Pulmonary artery endothelial cell (primary cell): ENCODE measurements around the gene TFAP2B. TPM values are rescaled to one million over a fixed set of nuclear protein-coding genes. Genes with fewer than 3 reads are reported as not detected.

Experiments
- DNase-seq: peaks from one replicate; pipeline ENCODE4 v3.0.0-alpha.2; 2011; ENCODE audit warnings: low read depth, low spot score
- total RNA-seq: library from RNA; depleted of rRNA; stranded (reverse); fragments of >200 nt; gene quantifications from 2 replicates; pipeline ENCODE4 v1.2.3, GENCODE V29; 2014

TFAP2B gene
- total RNA-seq, 1 donor from 2014 or later: not detected

DNA sequence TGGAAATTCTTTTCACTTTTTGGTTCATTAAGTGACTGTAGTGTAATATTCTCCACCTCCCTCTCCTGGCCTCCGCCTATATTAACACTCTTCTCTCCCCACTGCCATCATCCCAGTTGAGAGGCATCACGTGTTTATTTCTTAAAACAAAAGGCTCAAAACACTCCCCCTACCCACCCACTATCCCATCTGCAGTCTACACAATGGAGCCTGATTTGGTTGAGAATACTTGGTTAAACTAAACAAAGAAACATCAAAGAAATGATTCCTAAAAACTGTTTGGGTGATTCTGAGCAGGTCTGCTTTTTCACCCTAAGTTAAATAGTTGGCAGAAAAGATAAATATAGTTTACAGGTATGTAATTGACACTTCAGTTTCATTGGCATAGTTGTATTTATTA lies 5.9 kb downstream of the TFAP2B start:
- no peak for DNase-seq

DNA sequence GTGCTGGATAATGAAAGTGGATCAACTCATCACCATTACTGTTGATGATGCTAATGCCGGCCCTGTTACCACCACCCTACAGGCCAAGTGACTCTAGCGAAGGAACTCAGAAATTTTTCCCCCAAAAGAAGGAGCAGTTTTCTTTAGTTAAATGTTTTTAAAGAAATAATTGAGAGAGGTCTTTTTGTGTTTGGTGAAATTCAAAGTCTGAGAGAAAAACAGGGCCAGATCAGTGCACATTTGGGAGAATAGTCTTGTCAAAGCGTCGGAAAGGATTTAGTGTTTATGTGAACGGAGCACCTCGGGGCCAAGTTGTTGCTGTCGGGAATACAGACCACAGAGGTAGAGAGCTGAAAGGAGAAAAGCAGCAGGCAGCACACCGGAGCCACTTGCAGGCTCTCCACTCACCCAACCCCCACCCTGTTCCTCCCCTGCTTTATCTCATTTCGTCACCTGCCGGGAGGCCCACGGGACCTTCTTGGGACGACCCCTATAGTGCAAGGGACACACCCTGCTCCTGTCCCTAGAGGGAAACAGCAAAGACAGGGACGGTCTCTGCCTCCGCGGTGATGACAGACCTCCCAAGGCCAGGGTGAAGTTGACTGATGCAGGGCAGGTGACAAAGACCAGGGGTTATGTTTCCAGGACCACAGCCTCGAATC lies 6.8 kb downstream of the TFAP2B start:
- DNase-seq: no peak

DNA sequence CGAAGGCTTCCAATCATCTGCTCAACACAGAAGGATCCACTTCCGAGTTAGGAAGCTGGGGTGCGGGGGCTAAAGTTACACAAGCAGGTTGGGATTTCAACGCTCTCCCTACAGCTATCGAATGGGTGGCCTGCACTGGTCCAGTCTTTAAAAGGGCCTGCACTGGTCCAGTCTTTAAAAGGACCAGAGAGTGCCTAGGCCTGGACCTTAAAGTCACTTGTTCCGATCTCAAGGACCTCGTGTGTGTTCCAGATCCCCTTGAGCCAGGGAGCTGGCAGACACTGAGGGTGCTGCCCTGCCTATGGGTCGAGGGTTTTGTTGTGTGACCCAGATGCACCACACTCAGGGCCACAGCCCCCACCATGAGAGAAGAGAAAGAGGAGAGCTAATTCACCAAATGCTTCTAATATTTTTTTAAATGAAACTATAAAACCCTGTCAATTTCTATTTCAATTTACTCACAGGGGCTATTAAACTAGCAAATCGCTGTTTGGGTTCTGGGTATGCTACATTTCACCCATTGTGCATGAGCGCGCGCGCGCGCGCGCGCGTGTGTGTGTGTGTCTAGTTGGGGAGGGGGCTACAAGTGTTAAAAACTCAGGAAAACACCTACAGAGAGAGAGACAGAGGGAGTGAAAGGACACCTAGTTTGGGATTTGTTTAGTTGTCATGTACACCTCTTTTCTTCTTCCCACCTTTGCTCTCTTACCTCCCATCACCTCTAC lies 7.5 kb downstream of the TFAP2B start:
- DNase-seq: no peak

DNA sequence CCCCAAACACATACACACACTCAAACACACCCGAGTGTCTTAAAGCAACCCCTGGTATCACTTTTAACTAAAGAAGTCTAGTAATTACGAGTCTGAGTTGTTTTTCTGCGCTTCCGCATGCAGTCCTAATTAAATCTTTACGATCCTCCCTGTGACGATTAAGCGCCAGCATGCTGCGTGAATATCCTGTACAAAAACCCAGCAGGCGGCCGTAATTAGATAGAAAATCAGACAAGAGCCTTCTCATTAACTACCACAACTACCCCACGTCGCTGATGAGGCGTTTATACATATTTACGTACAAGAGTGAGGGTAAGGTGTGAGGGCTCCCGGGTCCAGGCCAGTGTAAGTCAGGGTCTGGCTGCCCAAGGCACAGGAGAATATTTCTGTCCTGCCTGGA lies 8.1 kb downstream of the TFAP2B start:
- no peak for DNase-seq

DNA sequence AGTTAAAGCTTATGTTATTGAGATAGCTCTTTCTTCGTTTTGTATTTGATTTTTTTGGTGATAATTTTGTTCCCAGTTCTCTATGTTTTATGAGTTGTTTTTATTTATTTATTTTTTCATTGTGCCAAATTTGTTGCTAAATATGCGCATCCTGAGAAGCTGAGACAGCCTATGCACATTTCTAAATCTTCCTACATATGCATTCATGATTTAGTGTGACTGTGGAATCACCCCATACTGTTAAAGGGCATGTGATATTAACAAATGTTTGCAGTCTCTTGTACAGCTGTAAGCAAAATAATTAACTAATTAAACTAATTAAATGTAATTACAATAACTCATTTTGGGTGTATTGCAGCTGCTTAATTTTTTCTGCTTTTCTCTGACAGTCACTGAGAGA lies 10.4 kb downstream of the TFAP2B start:
- no peak for DNase-seq

DNA sequence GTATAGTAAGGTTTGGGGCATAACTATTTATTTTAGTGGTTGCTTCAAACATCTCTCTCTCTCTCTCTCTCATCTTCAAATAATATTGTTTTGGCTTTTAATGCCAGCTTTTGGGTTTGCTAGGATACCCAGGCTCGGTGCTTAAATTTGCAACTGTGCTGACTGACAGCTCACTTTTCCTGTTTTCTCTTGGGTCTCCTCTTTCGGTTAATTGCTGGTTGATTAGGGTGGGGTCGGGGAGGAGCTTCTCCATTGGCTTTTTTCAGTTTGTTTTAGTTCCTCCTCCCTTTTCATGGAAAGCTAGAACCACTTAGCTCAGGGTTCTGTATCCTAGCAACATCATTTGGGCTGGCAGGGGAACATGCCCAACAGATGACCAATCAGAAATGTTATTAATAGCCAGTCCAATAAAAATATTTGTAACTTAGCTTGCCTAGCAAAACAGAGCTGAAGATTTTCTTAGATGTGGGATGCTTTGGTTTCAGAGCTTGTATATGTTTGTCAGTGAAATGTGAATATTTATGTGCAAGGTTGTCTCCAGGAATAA lies 11.3 kb downstream of the TFAP2B start:
- no peak for DNase-seq

DNA sequence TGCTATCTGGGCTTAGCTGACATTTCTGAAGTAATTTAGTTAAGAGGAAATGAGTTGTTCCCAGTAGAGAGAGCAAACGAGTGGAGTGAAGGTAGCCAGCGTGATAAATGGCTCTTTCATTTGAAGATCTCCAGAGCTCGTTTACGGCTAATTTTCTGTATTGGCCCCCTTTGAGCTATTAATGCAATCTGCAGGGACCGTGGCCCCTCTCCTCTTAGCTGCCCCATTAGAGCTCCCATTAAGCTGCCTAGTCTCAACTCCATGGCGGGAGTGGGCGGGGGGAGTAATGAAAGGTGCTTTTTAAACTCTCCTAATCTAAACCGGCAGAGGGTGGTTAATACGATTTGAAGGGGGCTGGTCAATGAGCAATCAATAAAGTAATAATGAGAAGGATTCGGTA lies 12.5 kb downstream of the TFAP2B start:
- no peak for DNase-seq

DNA sequence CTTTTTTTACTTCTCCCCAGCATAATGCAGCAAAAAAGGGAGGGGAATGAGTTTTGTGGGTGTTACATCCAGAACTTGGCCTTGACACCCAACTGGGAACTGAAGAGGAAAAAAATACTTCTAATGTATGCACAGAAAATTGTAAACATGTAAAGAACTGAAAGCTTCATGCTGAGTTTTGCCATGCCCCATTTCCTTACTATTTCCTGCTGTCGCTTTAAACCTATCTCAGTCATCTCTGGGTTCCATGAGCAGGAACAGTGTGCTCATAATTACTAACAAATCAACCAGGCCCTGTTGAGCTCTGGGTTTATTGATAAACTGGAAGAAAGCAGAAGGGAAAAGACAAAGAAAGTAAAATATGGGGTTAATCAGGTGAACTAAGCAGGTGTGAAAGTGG lies 14.2 kb downstream of the TFAP2B start:
- DNase-seq: no peak

DNA sequence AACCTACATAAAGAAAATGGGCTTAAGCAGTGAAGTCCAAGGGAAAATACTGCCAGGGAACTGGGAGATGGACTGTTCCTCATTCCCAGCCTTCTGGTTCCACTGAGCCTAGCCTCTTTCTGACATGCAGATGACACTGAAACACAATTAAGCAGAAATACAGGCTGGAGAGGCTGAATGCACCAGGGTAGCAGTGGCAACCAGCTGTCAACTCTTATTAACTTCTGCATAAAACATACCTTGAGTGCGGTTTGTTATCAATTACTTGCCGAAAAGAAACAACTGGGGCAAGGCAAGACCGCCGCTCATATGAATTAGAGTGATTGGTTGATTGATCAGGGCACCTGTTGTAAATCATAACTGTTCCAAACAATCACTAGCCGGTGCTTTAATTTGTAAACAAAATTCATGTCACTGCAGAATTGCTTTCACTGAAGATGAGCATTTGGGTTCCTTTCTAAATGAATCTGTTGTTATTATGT lies 16.3 kb downstream of the TFAP2B start:
- DNase-seq: no peak

DNA sequence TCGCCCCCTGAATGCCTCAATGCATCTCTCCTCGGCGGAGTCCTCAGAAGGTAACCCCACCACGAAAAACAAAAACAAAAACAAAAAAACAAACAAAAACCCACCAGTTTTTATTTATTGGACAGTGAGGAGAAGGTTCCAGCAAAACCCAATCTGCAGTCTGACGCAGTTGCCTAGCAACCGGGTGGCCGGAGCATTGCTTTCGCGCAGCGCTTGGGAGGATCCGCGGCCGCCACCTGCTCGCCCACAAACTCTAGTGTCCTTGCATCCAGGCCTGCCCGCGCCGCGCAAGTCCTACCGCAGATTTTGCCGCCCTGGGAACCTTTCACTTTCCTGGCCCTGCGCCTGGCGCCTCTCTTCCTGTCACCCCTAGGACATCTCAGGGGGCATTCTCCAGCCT lies 17.6 kb downstream of the TFAP2B start:
- DNase-seq: no peak

DNA sequence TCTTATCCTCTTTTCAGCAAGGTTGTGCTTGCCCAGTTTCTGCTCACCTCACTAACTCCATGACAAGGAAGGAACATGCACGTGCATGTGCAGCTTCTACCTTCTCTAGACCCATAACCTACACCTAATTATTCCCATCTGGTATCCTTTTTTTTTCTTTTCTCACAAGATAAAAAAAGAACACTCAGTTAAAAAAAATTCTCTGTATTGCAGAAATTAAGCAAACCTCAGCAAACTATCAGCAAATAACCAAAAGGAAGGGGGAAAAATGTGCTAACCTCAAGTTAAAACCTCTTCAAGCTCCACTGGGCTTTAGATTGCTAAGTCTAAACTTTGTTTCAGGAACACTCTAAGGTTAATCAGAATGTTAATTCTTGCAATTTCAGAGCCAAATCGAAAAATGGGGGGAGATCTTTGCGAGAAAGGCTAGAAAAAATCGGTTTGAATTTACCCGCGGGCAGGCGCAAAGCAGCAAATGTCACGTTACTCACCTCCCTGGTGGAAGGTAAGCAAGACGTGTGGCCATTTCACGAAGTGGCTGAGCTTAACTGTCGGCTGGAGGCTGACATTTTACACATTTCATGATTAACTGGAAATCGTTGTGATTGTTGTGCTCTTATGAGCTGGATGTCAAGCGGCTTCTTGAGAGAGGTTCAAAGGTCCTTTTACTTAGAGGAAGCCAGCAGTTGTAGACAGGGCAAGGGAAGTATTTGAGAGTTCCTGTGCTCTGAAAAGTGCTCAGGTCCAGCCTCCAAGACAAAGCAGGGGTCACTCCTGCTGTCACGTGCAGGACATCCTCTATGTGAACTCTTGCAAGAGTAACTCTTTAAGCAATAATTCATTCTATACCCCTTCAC lies 19.1 kb downstream of the TFAP2B start:
- no peak for DNase-seq

DNA sequence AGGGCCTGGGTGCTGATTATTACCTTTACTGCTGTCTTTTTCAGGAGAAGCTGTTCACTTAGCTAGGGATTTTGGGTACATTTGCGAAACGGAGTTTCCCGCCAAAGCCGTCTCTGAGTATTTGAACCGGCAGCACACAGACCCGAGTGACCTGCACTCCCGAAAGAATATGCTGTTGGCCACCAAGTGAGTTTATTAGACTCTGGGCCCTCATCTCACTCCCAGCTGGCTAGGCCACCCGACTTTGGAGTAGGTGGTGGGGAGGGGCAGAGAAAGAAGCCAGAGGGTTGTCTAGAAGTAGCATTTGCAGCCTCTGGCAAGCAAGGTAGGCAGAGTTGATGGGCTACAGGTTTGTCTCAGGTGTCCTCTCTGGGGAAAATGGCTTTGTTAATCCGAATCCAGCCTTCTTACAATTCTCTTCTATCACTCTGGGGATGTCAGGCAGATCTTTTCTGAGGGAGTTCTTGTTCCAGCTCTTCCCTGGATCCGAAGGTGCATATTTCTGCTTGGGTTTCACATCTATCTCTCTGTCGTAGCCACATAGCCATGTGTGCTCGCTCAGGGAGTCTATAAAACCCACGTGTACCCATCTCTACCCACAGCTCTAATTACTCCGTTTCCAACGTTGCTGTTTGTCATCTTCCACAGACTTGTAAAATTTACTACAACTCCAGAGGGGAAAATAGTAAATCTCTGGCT lies 21.6 kb downstream of the TFAP2B start:
- no peak for DNase-seq

DNA sequence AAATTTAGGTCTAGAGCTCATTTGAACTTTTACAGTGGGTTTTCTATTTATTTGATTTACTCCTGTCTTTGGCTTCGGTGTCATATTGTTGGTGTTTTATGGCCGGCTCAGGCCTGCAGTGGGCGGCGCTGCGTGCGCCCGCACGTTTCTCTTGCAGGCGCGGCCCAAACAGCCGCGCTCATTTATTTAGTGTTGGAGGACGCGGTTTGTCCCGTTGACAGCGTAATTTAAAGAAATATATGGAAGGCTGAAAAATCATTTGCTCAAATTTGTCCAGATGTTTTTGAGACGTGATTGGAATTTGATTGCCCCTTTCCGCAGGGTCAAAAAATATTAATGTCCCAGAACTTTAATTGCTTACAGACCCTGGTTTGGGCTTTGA lies 22.1 kb downstream of the TFAP2B start:
- DNase-seq: no peak

DNA sequence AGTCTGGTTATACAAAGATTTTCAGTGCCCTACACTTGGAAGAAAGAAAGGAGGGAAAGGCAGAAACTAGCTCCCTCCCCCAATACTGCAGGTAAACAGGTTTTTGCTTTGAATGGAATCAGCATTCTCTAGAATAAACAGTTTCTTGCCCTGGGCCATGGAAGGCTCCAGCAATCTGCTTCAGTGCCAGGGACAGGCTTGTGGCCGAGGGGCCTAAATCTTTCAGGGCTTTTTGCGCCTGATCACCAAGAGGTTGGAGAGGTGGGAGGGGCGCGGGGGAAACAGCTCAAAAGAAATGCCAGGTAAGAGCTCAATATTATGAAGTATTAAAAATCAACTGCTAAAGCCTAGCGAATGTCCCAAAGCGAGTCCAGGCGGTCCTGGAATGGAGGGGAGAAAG lies 23.8 kb downstream of the TFAP2B start:
- no peak for DNase-seq

DNA sequence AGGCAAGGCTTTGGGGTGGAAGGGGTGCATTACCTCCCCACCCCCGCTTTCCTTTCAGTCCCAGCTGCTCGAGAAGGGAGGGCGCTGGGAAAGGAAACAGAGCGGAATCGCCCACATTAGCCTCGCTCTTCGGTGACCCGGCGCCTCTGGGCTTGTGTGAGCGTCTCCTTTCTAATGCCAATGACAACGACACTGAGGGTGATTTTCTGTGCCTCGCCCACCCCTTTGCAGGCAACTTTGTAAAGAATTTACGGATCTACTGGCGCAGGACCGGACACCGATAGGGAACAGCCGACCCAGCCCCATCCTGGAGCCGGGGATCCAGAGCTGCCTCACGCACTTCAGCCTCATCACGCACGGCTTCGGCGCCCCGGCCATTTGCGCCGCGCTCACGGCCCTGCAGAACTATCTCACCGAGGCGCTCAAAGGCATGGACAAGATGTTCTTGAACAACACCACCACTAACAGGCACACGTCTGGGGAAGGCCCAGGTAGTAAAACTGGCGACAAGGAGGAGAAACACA lies 24.3 kb downstream of the TFAP2B start:
- DNase-seq: no peak

DNA sequence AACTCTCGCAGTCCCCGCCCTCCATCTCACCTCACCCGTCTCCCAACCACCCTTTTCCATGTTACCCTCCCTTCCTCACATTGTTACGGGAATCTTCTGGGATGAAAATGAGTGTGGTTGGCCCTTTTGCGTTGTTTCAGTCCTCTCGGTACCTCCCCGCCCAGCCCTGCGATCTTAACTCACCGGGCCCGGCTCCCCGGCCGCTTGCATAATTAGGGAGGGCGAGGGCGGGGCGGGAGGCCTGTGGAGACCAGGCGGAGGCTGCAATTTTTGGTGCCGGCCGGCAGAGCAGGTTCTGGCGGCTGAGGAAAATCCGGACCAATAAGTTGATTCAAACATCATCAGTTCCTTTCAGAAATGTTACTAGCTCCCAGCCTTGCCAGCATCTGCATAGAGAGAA lies 25.2 kb downstream of the TFAP2B start:
- DNase-seq: no peak

DNA sequence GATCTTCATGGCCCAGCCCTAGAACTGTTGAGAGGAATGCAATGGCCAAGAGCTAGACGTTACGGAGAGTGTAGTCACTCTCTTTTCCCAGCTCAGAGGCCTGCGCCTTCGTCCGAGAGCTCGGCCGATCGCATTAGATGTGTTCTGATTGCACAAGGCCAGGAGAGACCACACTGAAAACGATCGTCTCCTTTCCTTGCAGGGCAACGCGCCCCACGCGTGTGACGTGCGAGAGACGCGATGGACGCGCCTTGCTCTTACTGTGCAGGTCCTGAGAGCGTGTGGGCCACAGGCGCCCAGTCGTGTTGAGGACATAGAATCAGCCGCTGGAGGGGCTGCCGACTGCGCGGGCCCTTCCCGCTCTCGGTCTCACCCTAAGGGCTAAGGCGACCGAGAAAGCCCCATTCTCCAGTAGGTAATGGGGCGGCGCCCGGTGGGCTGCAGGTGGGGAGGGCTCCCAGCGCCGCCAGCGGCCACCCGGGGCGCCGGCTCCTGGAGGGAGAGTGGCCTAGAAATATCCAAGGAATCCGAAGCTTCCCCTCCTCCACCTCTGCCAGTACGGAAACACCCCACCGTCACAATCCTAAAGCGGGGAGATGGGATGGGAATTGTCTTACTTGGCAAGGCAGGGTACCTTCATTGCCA lies 26.9 kb downstream of the TFAP2B start:
- DNase-seq: no peak

DNA sequence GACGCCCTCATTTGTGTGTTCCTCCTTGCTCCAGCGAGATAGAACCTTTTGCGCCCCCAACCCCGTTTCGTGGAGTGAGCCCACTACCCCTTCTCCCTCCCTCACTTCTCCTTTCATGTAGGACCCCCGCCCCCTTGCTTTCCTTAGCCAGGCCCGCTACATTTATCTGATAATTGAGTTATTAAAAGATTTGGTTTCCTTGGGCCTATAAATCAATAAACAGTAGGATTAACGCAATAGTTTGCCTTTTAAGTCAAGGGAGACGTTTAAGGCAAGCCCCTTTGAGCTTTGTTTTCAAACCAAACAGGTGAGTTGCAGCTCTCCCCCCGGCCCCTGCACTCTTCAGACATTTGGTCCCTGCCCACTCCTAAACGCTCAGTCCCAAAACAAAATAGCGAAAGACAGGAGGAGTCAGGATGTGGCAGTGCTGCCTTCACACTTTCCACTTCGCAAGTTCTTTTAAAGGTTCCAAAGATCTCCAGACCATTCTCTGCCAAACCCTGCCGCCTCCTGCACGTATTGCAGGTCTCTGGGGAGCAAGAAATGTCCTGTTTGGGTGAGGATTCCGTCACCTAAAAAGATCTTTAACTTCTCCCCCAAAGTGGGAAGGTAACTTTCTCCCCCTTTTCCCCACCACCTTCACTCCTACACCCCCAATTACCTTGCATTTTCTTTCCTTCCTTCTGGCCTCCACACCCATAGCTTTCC lies 27.6 kb downstream of the TFAP2B start:
- DNase-seq: no peak

DNA sequence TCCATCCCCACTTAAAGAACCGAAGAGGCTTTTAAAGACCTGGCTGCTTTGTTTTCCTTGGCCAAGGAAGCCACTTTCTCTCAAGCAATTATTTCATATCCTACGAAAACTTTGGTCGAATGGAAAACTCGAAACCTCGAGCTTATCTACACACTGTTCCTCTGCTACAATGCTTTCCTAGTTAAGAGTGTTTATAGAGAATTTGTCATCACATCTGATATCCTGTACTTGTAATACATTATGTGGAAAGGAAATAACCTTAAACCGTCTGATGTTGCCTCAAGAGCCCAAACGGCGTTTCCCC lies 28.1 kb downstream of the TFAP2B start:
- no peak for DNase-seq

DNA sequence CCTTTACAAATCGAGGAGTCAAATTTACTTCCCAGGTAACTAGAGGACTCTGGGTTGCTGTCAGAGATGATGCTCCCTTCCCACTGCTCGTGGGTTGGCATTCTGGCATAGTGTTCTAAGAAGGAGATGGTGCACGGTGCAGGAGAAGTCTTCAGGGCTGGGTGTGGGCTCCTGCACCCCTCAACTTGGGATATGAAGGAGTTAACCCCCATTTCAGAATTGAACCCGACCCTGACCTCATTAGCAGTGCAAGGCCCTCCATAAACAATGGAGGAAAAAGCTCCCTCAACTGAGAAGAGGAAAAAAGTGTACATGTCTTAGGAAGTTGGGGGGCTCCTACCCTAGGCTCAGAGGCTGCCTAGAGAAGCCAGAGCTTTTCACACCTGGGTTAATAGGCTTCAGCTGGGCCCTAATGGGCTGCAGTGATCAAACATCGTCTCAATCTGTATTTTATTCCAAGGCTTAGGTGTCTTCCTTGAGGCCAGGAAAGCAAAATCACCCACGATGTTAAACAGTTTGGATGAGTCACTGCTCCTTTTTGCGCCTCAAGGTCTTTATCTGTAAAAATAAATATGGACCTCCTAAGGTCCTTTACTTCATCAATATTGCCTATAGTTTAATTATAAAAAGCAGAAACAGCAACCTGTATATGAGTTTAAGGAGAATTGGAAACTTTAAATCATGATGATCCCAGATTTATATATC lies 29.4 kb downstream of the TFAP2B start:
- no peak for DNase-seq
